Peyer's patch (tissue), 4 donors: Measurements from ENCODE around the gene RFTN1.

Experiments used
- POLR2A ChIP-seq, 2 donors: fragments of 450-650 bp; IDR thresholded peaks; one replicate each; pipeline ENCODE4 v1.5.1; 2017; ENCODE audit warnings: antibody characterized with exemption in 2 of 2, mild to moderate bottlenecking in 2 of 2, moderate library complexity in 2 of 2
- TF ChIP-seq, protein P1 (sequence below), 6 experiments: fragments of 450-650 bp in 4 of 6; fragments of 200-600 bp in 2 of 6; sonication (generic) in 1 of 6; IDR thresholded peaks; one replicate each; pipeline ENCODE4 v1.5.1; 2017 to 2019; ENCODE audit warnings: antibody characterized with exemption in 6 of 6, mild to moderate bottlenecking in 3 of 6, moderate library complexity in 1 of 6

GRCh38 chr3:16478516-16478915 lies 35.0 kb downstream of the RFTN1 start:
- TF ChIP-seq, protein P1, sequence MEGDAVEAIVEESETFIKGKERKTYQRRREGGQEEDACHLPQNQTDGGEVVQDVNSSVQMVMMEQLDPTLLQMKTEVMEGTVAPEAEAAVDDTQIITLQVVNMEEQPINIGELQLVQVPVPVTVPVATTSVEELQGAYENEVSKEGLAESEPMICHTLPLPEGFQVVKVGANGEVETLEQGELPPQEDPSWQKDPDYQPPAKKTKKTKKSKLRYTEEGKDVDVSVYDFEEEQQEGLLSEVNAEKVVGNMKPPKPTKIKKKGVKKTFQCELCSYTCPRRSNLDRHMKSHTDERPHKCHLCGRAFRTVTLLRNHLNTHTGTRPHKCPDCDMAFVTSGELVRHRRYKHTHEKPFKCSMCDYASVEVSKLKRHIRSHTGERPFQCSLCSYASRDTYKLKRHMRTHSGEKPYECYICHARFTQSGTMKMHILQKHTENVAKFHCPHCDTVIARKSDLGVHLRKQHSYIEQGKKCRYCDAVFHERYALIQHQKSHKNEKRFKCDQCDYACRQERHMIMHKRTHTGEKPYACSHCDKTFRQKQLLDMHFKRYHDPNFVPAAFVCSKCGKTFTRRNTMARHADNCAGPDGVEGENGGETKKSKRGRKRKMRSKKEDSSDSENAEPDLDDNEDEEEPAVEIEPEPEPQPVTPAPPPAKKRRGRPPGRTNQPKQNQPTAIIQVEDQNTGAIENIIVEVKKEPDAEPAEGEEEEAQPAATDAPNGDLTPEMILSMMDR (IDR thresholded peaks at IDR 0.05), result no peak
- TF ChIP-seq POLR2A (IDR thresholded peaks at IDR 0.05), result no peak
